SU-DHL-6 (cell line): ENCODE data around the gene NCOA5.

Experiments
- H2AFZ ChIP-seq: fragments of 200-600 bp; sonication (generic); 2 replicates; pipeline ENCODE4 v1.6.1; 2014; ENCODE audit warnings: low read depth, mild to moderate bottlenecking, moderate library complexity, mixed read lengths, antibody characterized with exemption, low read length; ENCODE audit not compliant: severe bottlenecking
- H3F3A ChIP-seq: fragments of 200-600 bp; shearing (Covaris generic); 2 replicates; pipeline ENCODE4 v1.6.0; 2016; ENCODE audit warnings: antibody characterized with exemption, mild to moderate bottlenecking; ENCODE audit not compliant: insufficient read depth
- H3K27ac ChIP-seq: fragments of 200-600 bp; sonication (generic); 2 replicates; pipeline ENCODE4 v1.5.1; 2016; ENCODE audit warnings: low read depth, mild to moderate bottlenecking, low read length, moderate library complexity, mixed read lengths
- H3K27me3 ChIP-seq: fragments of 200-600 bp; sonication (generic), shearing (Covaris generic); 2 replicates; pipeline ENCODE4 v1.6.0; 2014; ENCODE audit warnings: mild to moderate bottlenecking, low read length
- H3K36me3 ChIP-seq: fragments of 200-600 bp; sonication (generic); 2 replicates; pipeline ENCODE4 v1.6.1; 2014; ENCODE audit warnings: mild to moderate bottlenecking, low read length, mixed read lengths
- H3K4me2 ChIP-seq: fragments of 300-600, 200-600 bp; shearing (Covaris generic), sonication (generic); 2 replicates; pipeline ENCODE4 v1.6.0; 2014; ENCODE audit warnings: low read length, low read depth, mild to moderate bottlenecking; ENCODE audit not compliant: poor library complexity, severe bottlenecking
- H3K4me3 ChIP-seq: fragments of 200-600 bp; sonication (generic); 2 replicates; pipeline ENCODE4 v1.5.1; 2014; ENCODE audit warnings: antibody characterized with exemption, low read length, mild to moderate bottlenecking, mixed read lengths; ENCODE audit not compliant: insufficient read depth, poor library complexity, severe bottlenecking
- H3K79me2 ChIP-seq: fragments of 200-600 bp; sonication (generic); 2 replicates; pipeline ENCODE4 v1.6.1; 2014; ENCODE audit warnings: mild to moderate bottlenecking, low read length, moderate library complexity; ENCODE audit not compliant: insufficient read depth
- H3K9ac ChIP-seq: fragments of 200-600 bp; sonication (generic); 2 replicates; pipeline ENCODE4 v1.7.0; 2014; ENCODE audit warnings: mild to moderate bottlenecking, low read length
- H3K9me2 ChIP-seq: fragments of 200-600 bp; sonication (generic); replicated peaks from 2 replicates; pipeline ENCODE4 v1.6.1; 2014; ENCODE audit warnings: low read length; ENCODE audit not compliant: insufficient read depth
- H3K9me3 ChIP-seq: fragments of 200-600 bp; sonication (generic); 2 replicates; pipeline ENCODE4 v1.6.1; 2014; ENCODE audit warnings: low read length, mixed read lengths; ENCODE audit not compliant: insufficient read depth
- H4K20me1 ChIP-seq: fragments of 200-600 bp; sonication (generic); 2 replicates; pipeline ENCODE4 v1.6.1; 2014; ENCODE audit warnings: low read depth, mild to moderate bottlenecking, antibody characterized with exemption, low read length, moderate library complexity, mixed read lengths
- CTCF ChIP-seq: fragments of 200-600 bp; sonication (generic); IDR thresholded peaks from one replicate; pipeline ENCODE4 v1.5.1; 2017; ENCODE audit warnings: antibody characterized with exemption, mild to moderate bottlenecking, low read length, moderate library complexity; ENCODE audit not compliant: insufficient read depth, poor library complexity, severe bottlenecking
- EZH2phosphoT487 ChIP-seq: fragments of 200-600 bp; sonication (generic), shearing (Covaris generic); conservative IDR thresholded peaks from 2 replicates; pipeline ENCODE4 v1.6.1; 2018; ENCODE audit warnings: mild to moderate bottlenecking, antibody characterized with exemption, low read length, moderate library complexity, mixed read lengths

Gene NCOA5

GRCh38 chr20:46063151-46063550 lies 26.6 kb downstream of the NCOA5 start:
- no peaks in the 10 kb centered on the region for H3K79me2 ChIP-seq
- H2AFZ ChIP-seq: no peak overlapping the region
- H4K20me1 ChIP-seq: no peaks in the 10 kb centered on the region
- H3K36me3 ChIP-seq: peaks cover 6% of the 10 kb centered on the region; the same call in 1 of the 2 replicates
- H3K9me2 ChIP-seq: no peaks in the 10 kb centered on the region
- H3K4me2 ChIP-seq: no peak overlapping the region
- H3K4me3 ChIP-seq: no peak overlapping the region
- peaks cover 5% of the 10 kb centered on the region; the same call in 1 of the 2 replicates for H3F3A ChIP-seq
- TF ChIP-seq EZH2phosphoT487 (no peak), CTCF (no peak)
- no peak overlapping the region for H3K9ac ChIP-seq
- no peaks in the 10 kb centered on the region for H3K27me3 ChIP-seq
- no peaks in the 10 kb centered on the region for H3K9me3 ChIP-seq
- no peak overlapping the region for H3K27ac ChIP-seq

- Histone ChIP-seq H3K36me3 (peaks cover 5% of the 10 kb centered on the region; the same call in 1 of the 2 replicates), H3K79me2 (no peaks in the 10 kb centered on the region), H3K9ac (no peak overlapping the region), H3F3A (peaks cover 5% of the 10 kb centered on the region; the same call in 1 of the 2 replicates), H3K27ac (no peak overlapping the region), H3K9me3 (no peaks in the 10 kb centered on the region), H3K4me3 (no peak overlapping the region), H3K4me2 (no peak overlapping the region), H4K20me1 (no peaks in the 10 kb centered on the region), H3K9me2 (no peaks in the 10 kb centered on the region), H2AFZ (no peak overlapping the region), H3K27me3 (no peaks in the 10 kb centered on the region)
- TF ChIP-seq CTCF (no peak), EZH2phosphoT487 (no peak)
These were observed 27.1 kb downstream of the NCOA5 start for GRCh38 chr20:46062621-46063020.

- TF ChIP-seq EZH2phosphoT487 (no peak), CTCF (no peak)
- no peak overlapping the region for H3K4me2 ChIP-seq
These were observed 27.6 kb downstream of the NCOA5 start for GRCh38 chr20:46062151-46062550.

More at GRCh38 chr20:46062151-46062550, 27.6 kb downstream of the NCOA5 start:
- Histone ChIP-seq H3K27me3 (no peaks in the 10 kb centered on the region), H3K4me3 (no peak overlapping the region), H3K79me2 (no peaks in the 10 kb centered on the region), H2AFZ (no peak overlapping the region), H3K9me2 (no peaks in the 10 kb centered on the region), H3K9ac (no peak overlapping the region), H3K9me3 (no peaks in the 10 kb centered on the region), H3K36me3 (peaks cover 3% of the 10 kb centered on the region; the same call in 1 of the 2 replicates), H4K20me1 (no peaks in the 10 kb centered on the region), H3F3A (peaks cover 5% of the 10 kb centered on the region; the same call in 1 of the 2 replicates), H3K27ac (no peak overlapping the region)
